Caco-2 (cell line): Measurements from ENCODE around the gene CREB3L2. TPM values are rescaled to one million over a fixed set of nuclear protein-coding genes. Genes with fewer than 3 reads are reported as not detected.

Experiments used
- BruUV-seq: library from RNA; stranded (reverse); fragments of 400-500 nt; replicated peaks from 2 replicates; lab custom pipeline; 2021; lab: Mats Ljungman, UMichigan
- CTCF ChIA-PET: fragments of 300-600 bp; sonication (Branson Sonifier 250); formaldehyde crosslinking; loops from one replicate; lab custom pipeline; 2022; ENCODE audit warnings: antibody characterized with exemption; lab: Charles Lee
- POLR2A ChIA-PET: fragments of 300-600 bp; sonication (Branson Sonifier 250); formaldehyde crosslinking; loops from one replicate; lab custom pipeline; 2022; ENCODE audit warnings: antibody characterized with exemption; lab: Charles Lee
- DNase-seq, 2 experiments: peaks; one replicate each; pipeline versions ENCODE4 v3.0.0 to v3.0.0-alpha.2; 2020 to 2022
- H3K27me3 ChIP-seq: replicated peaks from 2 replicates; pipeline ENCODE4 v1.6.0; 2011; ENCODE audit warnings: low read length; ENCODE audit not compliant: control insufficient read depth, insufficient read depth
- H3K36me3 ChIP-seq: 2 replicates; pipeline ENCODE4 v1.5.1; 2011; ENCODE audit warnings: low read length; ENCODE audit not compliant: control insufficient read depth, insufficient read depth
- H3K4me1 ChIP-seq: fragments of 250-450 bp; sonication (Bioruptor Pico); 2 replicates; pipeline ENCODE4 v1.5.1; 2020; ENCODE audit warnings: mild to moderate bottlenecking
- H3K4me3 ChIP-seq: 2 replicates; pipeline ENCODE4 v1.5.1; 2011; ENCODE audit warnings: low read depth, mild to moderate bottlenecking, control low read depth, low read length
- H3K9me3 ChIP-seq: fragments of 250-450 bp; sonication (Bioruptor Pico); 2 replicates; pipeline ENCODE4 v1.5.1; 2020; ENCODE audit warnings: mild to moderate bottlenecking, moderate library complexity
- H3K27ac Mint-ChIP-seq: one replicate; pipeline ENCODE4 v1.8.0; 2022; ENCODE audit warnings: mixed read lengths; ENCODE audit not compliant: unreplicated experiment
- H3K27me3 Mint-ChIP-seq: one replicate; pipeline ENCODE4 v1.8.0; 2022; ENCODE audit warnings: mixed read lengths; ENCODE audit not compliant: insufficient read depth, unreplicated experiment
- H3K36me3 Mint-ChIP-seq: one replicate; pipeline ENCODE4 v1.8.0; 2022; ENCODE audit warnings: mild to moderate bottlenecking, mixed read lengths; ENCODE audit not compliant: insufficient read depth, unreplicated experiment
- H3K4me1 Mint-ChIP-seq: one replicate; pipeline ENCODE4 v1.8.0; 2022; ENCODE audit warnings: low read depth, mixed read lengths; ENCODE audit not compliant: unreplicated experiment
- H3K4me3 Mint-ChIP-seq: one replicate; pipeline ENCODE4 v1.8.0; 2022; ENCODE audit warnings: mild to moderate bottlenecking, moderate library complexity, mixed read lengths; ENCODE audit not compliant: unreplicated experiment
- H3K9me3 Mint-ChIP-seq: one replicate; pipeline ENCODE4 v1.8.0; 2022; ENCODE audit warnings: mixed read lengths; ENCODE audit not compliant: unreplicated experiment
- intact Hi-C: fragments of 100-400 bp; cut with micrococcal nuclease; formaldehyde crosslinking; loops from one replicate; pipeline ENCODE4 v1.10.0; 2022; ENCODE audit not compliant: unreplicated experiment
- total RNA-seq: library from RNA; stranded (reverse); gene quantifications from 2 replicates; pipeline ENCODE4 v1.2.3, GENCODE V29; 2022
- TF ChIP-seq, protein P1 (sequence below), 2 experiments: fragments of 200-600 bp in 1 of 2; IDR thresholded peaks; 1 replicate in 1 of 2; 2 replicates in 1 of 2; pipeline versions ENCODE4 v1.5.1 to v1.8.0; 2011 to 2022; ENCODE audit warnings: antibody characterized with exemption in 1 of 2, control low read depth in 1 of 2, inconsistent platforms in 1 of 2, low read depth in 1 of 2, low read length in 1 of 2, mild to moderate bottlenecking in 1 of 2, moderate library complexity in 1 of 2; ENCODE audit not compliant: insufficient read depth in 1 of 2, severe bottlenecking in 1 of 2, unreplicated experiment in 1 of 2

CREB3L2 gene
- total RNA-seq, 1 experiment from 2014 or later = 123 TPM

DNA sequence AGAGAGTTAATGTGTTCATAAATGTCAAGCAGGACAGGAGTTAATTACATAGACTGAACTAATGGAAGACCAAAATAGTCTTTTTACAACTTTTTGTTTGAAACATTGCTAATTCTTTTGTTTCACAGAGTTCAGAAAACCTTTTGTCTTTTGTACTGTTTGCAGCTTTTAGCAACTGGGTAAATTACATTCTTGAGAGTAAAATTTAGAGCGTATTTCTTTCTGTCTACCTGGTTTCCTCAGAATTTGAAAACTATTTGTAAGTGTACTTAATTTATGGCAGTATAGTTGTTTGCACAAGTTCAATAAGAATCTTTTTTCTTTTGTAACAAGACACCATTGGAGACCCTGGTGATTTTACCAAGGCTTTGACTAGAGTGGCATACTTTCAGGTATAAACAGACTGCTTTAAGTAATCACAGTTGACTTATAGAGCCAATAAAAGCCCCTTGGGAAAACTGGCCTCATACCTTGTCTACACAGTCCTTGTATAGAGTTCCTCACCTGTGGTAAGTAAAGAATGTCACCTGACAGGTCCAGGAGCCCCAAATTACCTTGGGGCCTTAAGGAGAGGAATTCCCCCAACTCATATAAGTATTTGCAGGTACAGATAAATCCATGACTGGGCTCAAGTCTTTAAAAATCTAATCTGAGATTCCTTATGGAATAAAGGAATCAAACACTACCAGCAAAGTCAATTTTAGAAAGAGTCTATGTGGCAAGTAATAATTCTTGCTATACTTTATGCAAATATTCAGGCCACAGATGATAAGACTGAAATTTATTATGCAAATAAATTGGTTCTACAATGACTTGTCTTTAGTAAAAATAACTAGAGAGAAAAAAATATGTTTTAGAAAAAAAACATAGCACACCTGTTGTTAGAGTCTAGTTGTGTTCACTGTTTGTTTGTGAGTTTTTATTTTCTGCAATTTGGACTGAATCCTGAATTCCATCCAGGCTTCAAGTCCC, 23.6 kb upstream of the CREB3L2 start:
- Mint-ChIP-seq H3K9me3 (peaks cover 26% of the 10 kb centered on the region), H3K4me1 (peaks cover 36% of the 10 kb centered on the region)
- TF ChIP-seq, protein P1, sequence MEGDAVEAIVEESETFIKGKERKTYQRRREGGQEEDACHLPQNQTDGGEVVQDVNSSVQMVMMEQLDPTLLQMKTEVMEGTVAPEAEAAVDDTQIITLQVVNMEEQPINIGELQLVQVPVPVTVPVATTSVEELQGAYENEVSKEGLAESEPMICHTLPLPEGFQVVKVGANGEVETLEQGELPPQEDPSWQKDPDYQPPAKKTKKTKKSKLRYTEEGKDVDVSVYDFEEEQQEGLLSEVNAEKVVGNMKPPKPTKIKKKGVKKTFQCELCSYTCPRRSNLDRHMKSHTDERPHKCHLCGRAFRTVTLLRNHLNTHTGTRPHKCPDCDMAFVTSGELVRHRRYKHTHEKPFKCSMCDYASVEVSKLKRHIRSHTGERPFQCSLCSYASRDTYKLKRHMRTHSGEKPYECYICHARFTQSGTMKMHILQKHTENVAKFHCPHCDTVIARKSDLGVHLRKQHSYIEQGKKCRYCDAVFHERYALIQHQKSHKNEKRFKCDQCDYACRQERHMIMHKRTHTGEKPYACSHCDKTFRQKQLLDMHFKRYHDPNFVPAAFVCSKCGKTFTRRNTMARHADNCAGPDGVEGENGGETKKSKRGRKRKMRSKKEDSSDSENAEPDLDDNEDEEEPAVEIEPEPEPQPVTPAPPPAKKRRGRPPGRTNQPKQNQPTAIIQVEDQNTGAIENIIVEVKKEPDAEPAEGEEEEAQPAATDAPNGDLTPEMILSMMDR (IDR thresholded peaks at IDR 0.05; ENCODE audit: insufficient read depth in 1 of 2, low read depth in 1 of 2, low read length in 1 of 2, severe bottlenecking in 1 of 2, unreplicated experiment in 1 of 2) = no peak

DNA sequence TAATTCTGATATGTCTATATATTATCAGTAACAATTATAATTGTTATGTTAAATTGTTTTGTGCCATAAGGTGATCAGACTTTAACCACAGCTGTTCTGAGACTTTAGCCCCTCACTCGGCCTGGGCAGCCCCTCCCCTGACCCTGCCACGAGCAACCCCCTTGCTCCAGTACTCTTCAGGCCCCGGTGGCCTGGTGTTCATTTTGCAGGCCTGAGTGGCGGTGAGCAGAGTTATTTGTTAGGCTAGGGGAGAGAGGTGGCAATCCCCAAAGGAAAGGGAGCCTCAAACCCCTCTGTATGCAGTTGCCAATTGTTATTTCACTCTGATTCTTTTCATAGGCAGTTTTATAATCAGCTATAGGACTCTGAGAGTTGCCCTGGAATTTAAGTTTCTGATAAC, 22.9 kb upstream of the CREB3L2 start:
- POLR2A ChIA-PET = no interaction called here
- no peaks in the 10 kb centered on the region for H3K27me3 ChIP-seq
- Mint-ChIP-seq H3K4me3 (peak overlapping the region; percentile 43), H3K27ac (peak overlapping the region; percentile 90), H3K27me3 (no peaks in the 10 kb centered on the region), H3K9me3 (peaks cover 25% of the 10 kb centered on the region), H3K4me1 (peaks cover 29% of the 10 kb centered on the region), H3K36me3 (no peaks in the 10 kb centered on the region)
- peaks cover 14% of the 10 kb centered on the region; the same call in 1 of the 2 replicates for H3K9me3 ChIP-seq
- H3K4me3 ChIP-seq = no peak overlapping the region
- DNase-seq = peak in 1 of 2 experiments; percentile 8
- TF ChIP-seq, protein P1 (IDR thresholded peaks at IDR 0.05; ENCODE audit: insufficient read depth in 1 of 2, low read depth in 1 of 2, low read length in 1 of 2, severe bottlenecking in 1 of 2, unreplicated experiment in 1 of 2) = no peak
- CTCF ChIA-PET = no interaction called here
- H3K36me3 ChIP-seq = no peaks in the 10 kb centered on the region; the same call in 1 of the 2 replicates
- BruUV-seq = no TSS peak
- H3K4me1 ChIP-seq = peaks cover 41% of the 10 kb centered on the region
- intact Hi-C loops = loop anchor here (1.0 kb wide), 1 partner anchor 41 kb away; no protein-coding TSS in a partner anchor

More for the DNA sequence above, 23.6 kb upstream of the CREB3L2 start:
- intact Hi-C loops = loop anchor here (1.0 kb wide), 1 partner anchor 40 kb away; no protein-coding TSS in a partner anchor
- peak; percentile 68 to 80 for DNase-seq
- H3K27me3 Mint-ChIP-seq = no peaks in the 10 kb centered on the region
- H3K4me3 Mint-ChIP-seq = peak overlapping the region; percentile 43
- no peaks in the 10 kb centered on the region; the same call in 1 of the 2 replicates for H3K36me3 ChIP-seq
- H3K4me1 ChIP-seq = peaks cover 48% of the 10 kb centered on the region
- ChIA-PET CTCF (no interaction called here), POLR2A (no interaction called here)
- peak overlapping the region; percentile 90 for H3K27ac Mint-ChIP-seq
- H3K27me3 ChIP-seq = no peaks in the 10 kb centered on the region
- H3K9me3 ChIP-seq = peaks cover 14% of the 10 kb centered on the region; the same call in 1 of the 2 replicates
- H3K4me3 ChIP-seq = no peak overlapping the region
- BruUV-seq = no TSS peak
- H3K36me3 Mint-ChIP-seq = no peaks in the 10 kb centered on the region

DNA sequence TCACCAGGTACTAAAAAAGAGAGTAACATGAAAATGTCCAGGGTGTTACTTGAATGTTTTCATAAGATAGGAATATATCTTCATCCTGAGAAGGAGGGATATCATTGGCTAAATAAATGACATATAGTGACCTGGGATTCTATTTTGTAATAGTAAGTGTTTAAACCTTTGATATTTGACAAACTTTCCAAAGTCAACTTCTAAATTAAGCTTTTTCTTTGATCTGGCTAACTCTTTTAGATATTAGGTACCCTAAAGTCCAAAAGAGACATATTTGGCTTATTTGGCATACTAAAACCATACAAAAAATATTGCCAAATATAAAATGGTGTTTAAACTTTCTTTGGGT, 22.4 kb upstream of the CREB3L2 start:
- intact Hi-C loops = no loop called here
- H3K27ac Mint-ChIP-seq = peak overlapping the region; percentile 90
- no peaks in the 10 kb centered on the region for H3K36me3 Mint-ChIP-seq
- ChIA-PET POLR2A (no interaction called here), CTCF (no interaction called here)
- Histone ChIP-seq H3K36me3 (no peaks in the 10 kb centered on the region; the same call in 1 of the 2 replicates), H3K4me3 (no peak overlapping the region), H3K4me1 (peaks cover 36% of the 10 kb centered on the region), H3K9me3 (peaks cover 10% of the 10 kb centered on the region; the same call in 1 of the 2 replicates), H3K27me3 (no peaks in the 10 kb centered on the region)
- no TSS peak for BruUV-seq
- no peak overlapping the region for H3K4me3 Mint-ChIP-seq
- peaks cover 21% of the 10 kb centered on the region for H3K9me3 Mint-ChIP-seq
- no peak for DNase-seq
- no peaks in the 10 kb centered on the region for H3K27me3 Mint-ChIP-seq
- H3K4me1 Mint-ChIP-seq = peaks cover 27% of the 10 kb centered on the region
- TF ChIP-seq, protein P1 (IDR thresholded peaks at IDR 0.05; ENCODE audit: insufficient read depth in 1 of 2, low read depth in 1 of 2, low read length in 1 of 2, severe bottlenecking in 1 of 2, unreplicated experiment in 1 of 2) = no peak
